Bronchial epithelial cell (primary cell): ENCODE measurements around the gene SEMA3D. TPM values are rescaled to one million over a fixed set of nuclear protein-coding genes. Genes with fewer than 3 reads are reported as not detected.

Experiments used
- DNase-seq: peaks from one replicate; pipeline ENCODE4 v3.0.0-alpha.2; 2010; ENCODE audit warnings: low read depth
- FAIRE-seq: peaks from 2 replicates; lab custom pipeline; 2011; peaks lifted over from hg19 to GRCh38; lab: Jason Lieb, UNC
- H3K27me3 ChIP-seq: 2 replicates; pipeline ENCODE4 v1.5.1; 2011; ENCODE audit warnings: low read length; ENCODE audit not compliant: control insufficient read depth, insufficient read depth
- H3K36me3 ChIP-seq: 2 replicates; pipeline ENCODE4 v1.5.1; 2011; ENCODE audit warnings: low read length; ENCODE audit not compliant: control insufficient read depth, insufficient read depth
- H3K4me3 ChIP-seq: 2 replicates; pipeline ENCODE4 v1.5.1; 2011; ENCODE audit warnings: mild to moderate bottlenecking, low read depth, low read length, control low read depth
- CTCF ChIP-seq: IDR thresholded peaks from 2 replicates; pipeline ENCODE4 v1.5.1; 2011; ENCODE audit warnings: mild to moderate bottlenecking, moderate library complexity, low read length, control low read depth, inconsistent platforms; ENCODE audit not compliant: insufficient read depth, severe bottlenecking
- total RNA-seq: library from RNA; depleted of rRNA; stranded (reverse); fragments of >200 nt; gene quantifications from 2 replicates; pipeline ENCODE4 v1.2.1, GENCODE V29; 2014

SEMA3D gene
- total RNA-seq, 1 donor from 2014 or later, result 0.79 TPM

GRCh38 chr7:85102813-85103350 lies 84.0 kb downstream of the SEMA3D start:
- Histone ChIP-seq H3K27me3 (no peaks in the 10 kb centered on the region), H3K4me3 (no peak overlapping the region), H3K36me3 (no peaks in the 10 kb centered on the region)
- no peak for TF ChIP-seq CTCF
- DNase-seq (no peak), FAIRE-seq (no peak)

- FAIRE-seq, result no peak
- Histone ChIP-seq H3K36me3 (no peaks in the 10 kb centered on the region), H3K4me3 (no peak overlapping the region), H3K27me3 (no peaks in the 10 kb centered on the region)
- DNase-seq, result peak; percentile 70
- TF ChIP-seq CTCF, result no peak
Measured at GRCh38 chr7:85101347-85101746, 85.5 kb downstream of the SEMA3D start.

GRCh38 chr7:85097844-85098243 lies 89.0 kb downstream of the SEMA3D start:
- FAIRE-seq (no peak), DNase-seq (no peak)
- Histone ChIP-seq H3K4me3 (no peak overlapping the region), H3K36me3 (no peaks in the 10 kb centered on the region), H3K27me3 (no peaks in the 10 kb centered on the region)
- TF ChIP-seq CTCF, result no peak

- Histone ChIP-seq H3K4me3 (no peak overlapping the region), H3K27me3 (no peaks in the 10 kb centered on the region), H3K36me3 (no peaks in the 10 kb centered on the region)
- FAIRE-seq (no peak), DNase-seq (no peak)
- no peak for TF ChIP-seq CTCF
Measured at GRCh38 chr7:85095806-85096205, 91.0 kb downstream of the SEMA3D start.

- FAIRE-seq (no peak), DNase-seq (no peak)
- TF ChIP-seq CTCF, result no peak
- H3K27me3 ChIP-seq, result no peaks in the 10 kb centered on the region
- no peak overlapping the region for H3K4me3 ChIP-seq
- no peaks in the 10 kb centered on the region for H3K36me3 ChIP-seq
Measured at GRCh38 chr7:85095366-85095765, 91.5 kb downstream of the SEMA3D start.
